HL-60 (cell line): Measurements from ENCODE around the gene UNK.

Experiments
- GABPA ChIP-seq: IDR thresholded peaks from 2 replicates; pipeline ENCODE4 v1.6.1; 2012; ENCODE audit warnings: low read depth
- POLR2AphosphoS5 ChIP-seq: IDR thresholded peaks from 2 replicates; pipeline ENCODE4 v1.6.1; 2012; ENCODE audit warnings: low read depth
- REST ChIP-seq: IDR thresholded peaks from 2 replicates; pipeline ENCODE4 v1.6.1; 2012; ENCODE audit warnings: low read depth; ENCODE audit not compliant: insufficient replicate concordance
- SPI1 ChIP-seq: IDR thresholded peaks from 2 replicates; pipeline ENCODE4 v1.6.1; 2012; ENCODE audit warnings: low read depth, mild to moderate bottlenecking, borderline replicate concordance
- TF ChIP-seq, protein P1 (sequence below): IDR thresholded peaks from one replicate; pipeline ENCODE4 v1.5.1; 2011; ENCODE audit warnings: low read length, control low read depth, inconsistent platforms; ENCODE audit not compliant: insufficient read depth

DNA sequence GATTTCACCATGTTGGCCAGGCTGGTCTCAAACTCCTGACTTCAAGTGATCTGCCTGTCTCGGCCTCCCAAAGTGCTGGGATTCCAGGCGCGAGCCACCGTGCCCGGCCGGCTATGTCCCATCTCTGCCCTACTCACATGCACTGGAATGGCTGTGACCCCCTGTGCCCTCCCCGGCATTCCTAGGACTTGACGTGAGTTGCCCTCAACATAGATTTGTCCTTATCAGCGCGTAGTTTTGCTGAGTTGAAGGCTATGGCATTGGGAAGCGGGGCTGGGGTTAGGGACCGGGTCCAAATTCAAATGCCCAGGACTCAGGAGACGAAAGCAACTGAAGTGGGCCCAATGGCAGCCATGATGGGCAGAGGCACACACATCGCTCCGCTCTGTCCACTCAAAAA lies 53.8 kb downstream of the UNK start:
- TF ChIP-seq GABPA (no peak), POLR2AphosphoS5 (no peak), SPI1 (no peak), REST (no peak)
- TF ChIP-seq, protein P1, sequence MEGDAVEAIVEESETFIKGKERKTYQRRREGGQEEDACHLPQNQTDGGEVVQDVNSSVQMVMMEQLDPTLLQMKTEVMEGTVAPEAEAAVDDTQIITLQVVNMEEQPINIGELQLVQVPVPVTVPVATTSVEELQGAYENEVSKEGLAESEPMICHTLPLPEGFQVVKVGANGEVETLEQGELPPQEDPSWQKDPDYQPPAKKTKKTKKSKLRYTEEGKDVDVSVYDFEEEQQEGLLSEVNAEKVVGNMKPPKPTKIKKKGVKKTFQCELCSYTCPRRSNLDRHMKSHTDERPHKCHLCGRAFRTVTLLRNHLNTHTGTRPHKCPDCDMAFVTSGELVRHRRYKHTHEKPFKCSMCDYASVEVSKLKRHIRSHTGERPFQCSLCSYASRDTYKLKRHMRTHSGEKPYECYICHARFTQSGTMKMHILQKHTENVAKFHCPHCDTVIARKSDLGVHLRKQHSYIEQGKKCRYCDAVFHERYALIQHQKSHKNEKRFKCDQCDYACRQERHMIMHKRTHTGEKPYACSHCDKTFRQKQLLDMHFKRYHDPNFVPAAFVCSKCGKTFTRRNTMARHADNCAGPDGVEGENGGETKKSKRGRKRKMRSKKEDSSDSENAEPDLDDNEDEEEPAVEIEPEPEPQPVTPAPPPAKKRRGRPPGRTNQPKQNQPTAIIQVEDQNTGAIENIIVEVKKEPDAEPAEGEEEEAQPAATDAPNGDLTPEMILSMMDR, result no peak
